Measurements from ENCODE around the gene CHRNA1.

Gene CHRNA1

GRCh38 chr2:174784909-174785308 is 20.6 kb upstream of the CHRNA1 start:
- no peaks in the 10 kb centered on the region for H3K9me2 ChIP-seq (ENCODE audit: low read depth, low read length)
- H4K20me1 ChIP-seq (ENCODE audit: insufficient read depth, low read length): no peaks in the 10 kb centered on the region
- TF ChIP-seq, protein P1, sequence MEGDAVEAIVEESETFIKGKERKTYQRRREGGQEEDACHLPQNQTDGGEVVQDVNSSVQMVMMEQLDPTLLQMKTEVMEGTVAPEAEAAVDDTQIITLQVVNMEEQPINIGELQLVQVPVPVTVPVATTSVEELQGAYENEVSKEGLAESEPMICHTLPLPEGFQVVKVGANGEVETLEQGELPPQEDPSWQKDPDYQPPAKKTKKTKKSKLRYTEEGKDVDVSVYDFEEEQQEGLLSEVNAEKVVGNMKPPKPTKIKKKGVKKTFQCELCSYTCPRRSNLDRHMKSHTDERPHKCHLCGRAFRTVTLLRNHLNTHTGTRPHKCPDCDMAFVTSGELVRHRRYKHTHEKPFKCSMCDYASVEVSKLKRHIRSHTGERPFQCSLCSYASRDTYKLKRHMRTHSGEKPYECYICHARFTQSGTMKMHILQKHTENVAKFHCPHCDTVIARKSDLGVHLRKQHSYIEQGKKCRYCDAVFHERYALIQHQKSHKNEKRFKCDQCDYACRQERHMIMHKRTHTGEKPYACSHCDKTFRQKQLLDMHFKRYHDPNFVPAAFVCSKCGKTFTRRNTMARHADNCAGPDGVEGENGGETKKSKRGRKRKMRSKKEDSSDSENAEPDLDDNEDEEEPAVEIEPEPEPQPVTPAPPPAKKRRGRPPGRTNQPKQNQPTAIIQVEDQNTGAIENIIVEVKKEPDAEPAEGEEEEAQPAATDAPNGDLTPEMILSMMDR (IDR thresholded peaks at IDR 0.05; ENCODE audit: low read length): no peak
- TF ChIP-seq EZH2 (IDR thresholded peaks at IDR 0.05; ENCODE audit: borderline replicate concordance, low read length): no peak
- H3K79me2 ChIP-seq (ENCODE audit: insufficient read depth, low read length): no peaks in the 10 kb centered on the region
- no peak overlapping the region for H3K4me2 ChIP-seq (ENCODE audit: low read length)
- H3K4me1 ChIP-seq (ENCODE audit: insufficient read depth, low read length, severe bottlenecking): peaks cover 21% of the 10 kb centered on the region
- H2AFZ ChIP-seq (ENCODE audit: low read length): no peak overlapping the region
- H3K9ac ChIP-seq (ENCODE audit: low read length): no peak overlapping the region
- no peaks in the 10 kb centered on the region for H3K9me3 ChIP-seq (ENCODE audit: low read length)
- H3K27me3 ChIP-seq (ENCODE audit: insufficient read depth, low read length): no peaks in the 10 kb centered on the region
- H3K4me3 ChIP-seq (ENCODE audit: low read depth, low read length, poor library complexity, severe bottlenecking): no peak overlapping the region
- H3F3A ChIP-seq (ENCODE audit: insufficient read depth, low read length): no peaks in the 10 kb centered on the region
- H3K36me3 ChIP-seq (ENCODE audit: insufficient read depth, low read length): no peaks in the 10 kb centered on the region
- no peak overlapping the region for H3K27ac ChIP-seq (ENCODE audit: low read depth, low read length, poor library complexity, severe bottlenecking)

DNA sequence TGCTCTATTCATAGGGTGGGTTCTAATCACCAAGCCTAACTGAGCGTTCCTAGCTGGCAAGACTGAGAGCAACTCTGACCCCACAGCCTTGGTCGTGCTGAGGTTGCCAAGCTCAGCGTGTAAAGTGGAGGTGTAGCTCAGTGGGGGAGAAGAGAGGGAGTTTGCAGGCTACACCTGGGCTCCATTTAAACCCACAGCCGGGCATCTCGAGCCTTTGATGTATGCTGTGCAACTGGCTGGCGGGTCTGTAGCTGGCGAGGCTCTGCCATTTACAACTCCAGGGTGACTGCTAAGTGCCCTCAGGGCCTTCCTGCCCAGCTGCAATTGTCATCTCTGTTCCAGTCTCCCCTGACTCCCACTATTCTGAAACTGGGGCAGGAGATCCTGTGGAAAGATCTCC is 20.0 kb upstream of the CHRNA1 start:
- no peak overlapping the region for H3K9ac ChIP-seq (ENCODE audit: low read length)
- no peaks in the 10 kb centered on the region for H4K20me1 ChIP-seq (ENCODE audit: insufficient read depth, low read length)
- no peak for TF ChIP-seq EZH2 (IDR thresholded peaks at IDR 0.05; ENCODE audit: borderline replicate concordance, low read length)
- TF ChIP-seq, protein P1 (IDR thresholded peaks at IDR 0.05; ENCODE audit: low read length): no peak
- H3K9me2 ChIP-seq (ENCODE audit: low read depth, low read length): no peaks in the 10 kb centered on the region
- no peak overlapping the region for H2AFZ ChIP-seq (ENCODE audit: low read length)
- 0 out of 2 replicates have a peak, but pooled peaks cover 2% of the 10 kb centered on the region for H3K27me3 ChIP-seq (ENCODE audit: insufficient read depth, low read length)
- H3K4me3 ChIP-seq (ENCODE audit: low read depth, low read length, poor library complexity, severe bottlenecking): no peak overlapping the region
- H3F3A ChIP-seq (ENCODE audit: insufficient read depth, low read length): no peaks in the 10 kb centered on the region
- no peak overlapping the region for H3K4me2 ChIP-seq (ENCODE audit: low read length)
- no peaks in the 10 kb centered on the region for H3K9me3 ChIP-seq (ENCODE audit: low read length)
- no peak overlapping the region for H3K27ac ChIP-seq (ENCODE audit: low read depth, low read length, poor library complexity, severe bottlenecking)
- H3K4me1 ChIP-seq (ENCODE audit: insufficient read depth, low read length, severe bottlenecking): peaks cover 19% of the 10 kb centered on the region
- no peaks in the 10 kb centered on the region for H3K79me2 ChIP-seq (ENCODE audit: insufficient read depth, low read length)
- H3K36me3 ChIP-seq (ENCODE audit: insufficient read depth, low read length): no peaks in the 10 kb centered on the region

GRCh38 chr2:174781996-174782395 is 17.7 kb upstream of the CHRNA1 start:
- H3K9me2 ChIP-seq (ENCODE audit: low read depth, low read length): no peaks in the 10 kb centered on the region
- H2AFZ ChIP-seq (ENCODE audit: low read length): no peak overlapping the region
- H3K4me3 ChIP-seq (ENCODE audit: low read depth, low read length, poor library complexity, severe bottlenecking): no peak overlapping the region
- TF ChIP-seq, protein P1 (IDR thresholded peaks at IDR 0.05; ENCODE audit: low read length): no peak
- TF ChIP-seq EZH2 (IDR thresholded peaks at IDR 0.05; ENCODE audit: borderline replicate concordance, low read length): no peak
- no peak overlapping the region for H3K4me2 ChIP-seq (ENCODE audit: low read length)
- no peaks in the 10 kb centered on the region for H3F3A ChIP-seq (ENCODE audit: insufficient read depth, low read length)
- H3K36me3 ChIP-seq (ENCODE audit: insufficient read depth, low read length): no peaks in the 10 kb centered on the region
- peaks cover 10% of the 10 kb centered on the region for H3K4me1 ChIP-seq (ENCODE audit: insufficient read depth, low read length, severe bottlenecking)
- no peaks in the 10 kb centered on the region for H3K79me2 ChIP-seq (ENCODE audit: insufficient read depth, low read length)
- no peaks in the 10 kb centered on the region for H3K9me3 ChIP-seq (ENCODE audit: low read length)
- no peak overlapping the region for H3K9ac ChIP-seq (ENCODE audit: low read length)
- 0 out of 2 replicates have a peak, but pooled peaks cover 3% of the 10 kb centered on the region for H3K27me3 ChIP-seq (ENCODE audit: insufficient read depth, low read length)
- H4K20me1 ChIP-seq (ENCODE audit: insufficient read depth, low read length): no peaks in the 10 kb centered on the region
- no peak overlapping the region for H3K27ac ChIP-seq (ENCODE audit: low read depth, low read length, poor library complexity, severe bottlenecking)

All from OCI-LY1 (cell line).